Ishikawa (cell line): ENCODE measurements around the gene REN.

Experiments used
- CEBPB ChIP-seq: IDR thresholded peaks from 2 replicates; pipeline ENCODE4 v1.6.1; 2012
- CREB1 ChIP-seq: IDR thresholded peaks from 2 replicates; pipeline ENCODE4 v1.6.1; 2012; ENCODE audit warnings: low read depth
- EGR1 ChIP-seq: IDR thresholded peaks from 2 replicates; pipeline ENCODE4 v1.6.1; 2012
- EP300 ChIP-seq: IDR thresholded peaks from 2 replicates; pipeline ENCODE4 v1.6.1; 2012; ENCODE audit warnings: borderline replicate concordance
- FOXM1 ChIP-seq: IDR thresholded peaks from 2 replicates; pipeline ENCODE4 v1.6.1; 2012; ENCODE audit warnings: low read depth, borderline replicate concordance
- NFIC ChIP-seq: IDR thresholded peaks from 2 replicates; pipeline ENCODE4 v1.6.1; 2012
- RAD21 ChIP-seq: IDR thresholded peaks from 2 replicates; pipeline ENCODE4 v1.6.1; 2012; ENCODE audit warnings: low read depth
- TAF1 ChIP-seq: IDR thresholded peaks from 2 replicates; pipeline ENCODE4 v1.6.1; 2012; ENCODE audit warnings: low read depth, mild to moderate bottlenecking
- TCF12 ChIP-seq: IDR thresholded peaks from 2 replicates; pipeline ENCODE4 v1.6.1; 2012; ENCODE audit warnings: low read depth
- TEAD4 ChIP-seq: IDR thresholded peaks from 2 replicates; pipeline ENCODE4 v1.6.1; 2012
- YY1 ChIP-seq: IDR thresholded peaks from 2 replicates; pipeline ENCODE4 v1.6.1; 2012; ENCODE audit warnings: low read depth
- ZBTB7A ChIP-seq: IDR thresholded peaks from 2 replicates; pipeline ENCODE4 v1.6.1; 2012; ENCODE audit warnings: low read depth
- TF ChIP-seq, protein P1 (sequence below): IDR thresholded peaks from 2 replicates; pipeline ENCODE4 v1.6.1; 2012
- TF ChIP-seq, protein P2 (sequence below): IDR thresholded peaks from 2 replicates; pipeline ENCODE4 v1.6.1; 2012
- TF ChIP-seq, protein P3 (sequence below): IDR thresholded peaks from 2 replicates; pipeline ENCODE4 v1.6.1; 2012; ENCODE audit warnings: low read depth, mild to moderate bottlenecking

The REN gene

DNA sequence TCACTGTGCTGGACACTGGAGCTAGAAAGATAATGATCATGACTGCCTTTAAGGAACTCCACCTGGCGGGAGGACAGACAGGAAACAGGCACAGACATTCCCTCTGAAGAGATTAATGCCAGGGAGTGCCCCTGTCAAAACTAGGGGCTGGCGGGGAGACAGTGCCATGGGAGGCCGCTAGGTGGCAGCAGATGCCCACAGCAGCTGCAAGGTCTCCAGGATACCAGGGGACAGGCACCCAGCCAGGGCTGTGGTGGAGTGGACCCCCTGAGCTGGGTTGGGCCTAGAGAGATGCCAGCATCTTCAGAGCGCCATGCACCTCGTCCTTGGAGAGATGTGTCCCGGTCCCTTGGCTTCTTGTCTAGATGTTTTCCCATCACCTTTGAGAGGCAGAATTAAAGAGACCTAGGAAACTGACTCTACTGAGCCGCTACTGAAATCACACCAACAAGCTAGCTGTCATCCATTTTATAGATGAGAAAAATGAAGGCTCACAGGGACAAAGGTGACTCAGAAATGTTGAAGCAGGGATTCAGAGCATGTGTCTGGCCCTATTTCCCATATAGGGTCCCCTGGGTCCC lies 3.6 kb downstream of the REN start:
- TF ChIP-seq, protein P1, sequence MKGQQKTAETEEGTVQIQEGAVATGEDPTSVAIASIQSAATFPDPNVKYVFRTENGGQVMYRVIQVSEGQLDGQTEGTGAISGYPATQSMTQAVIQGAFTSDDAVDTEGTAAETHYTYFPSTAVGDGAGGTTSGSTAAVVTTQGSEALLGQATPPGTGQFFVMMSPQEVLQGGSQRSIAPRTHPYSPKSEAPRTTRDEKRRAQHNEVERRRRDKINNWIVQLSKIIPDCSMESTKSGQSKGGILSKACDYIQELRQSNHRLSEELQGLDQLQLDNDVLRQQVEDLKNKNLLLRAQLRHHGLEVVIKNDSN: no peak
- TF ChIP-seq RAD21 (peak; percentile 97), FOXM1 (no peak), ZBTB7A (0 out of 2 replicates have a peak, but pooled peaks have one; percentile 31)
- TF ChIP-seq, protein P2, sequence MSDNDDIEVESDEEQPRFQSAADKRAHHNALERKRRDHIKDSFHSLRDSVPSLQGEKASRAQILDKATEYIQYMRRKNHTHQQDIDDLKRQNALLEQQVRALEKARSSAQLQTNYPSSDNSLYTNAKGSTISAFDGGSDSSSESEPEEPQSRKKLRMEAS: no peak

DNA sequence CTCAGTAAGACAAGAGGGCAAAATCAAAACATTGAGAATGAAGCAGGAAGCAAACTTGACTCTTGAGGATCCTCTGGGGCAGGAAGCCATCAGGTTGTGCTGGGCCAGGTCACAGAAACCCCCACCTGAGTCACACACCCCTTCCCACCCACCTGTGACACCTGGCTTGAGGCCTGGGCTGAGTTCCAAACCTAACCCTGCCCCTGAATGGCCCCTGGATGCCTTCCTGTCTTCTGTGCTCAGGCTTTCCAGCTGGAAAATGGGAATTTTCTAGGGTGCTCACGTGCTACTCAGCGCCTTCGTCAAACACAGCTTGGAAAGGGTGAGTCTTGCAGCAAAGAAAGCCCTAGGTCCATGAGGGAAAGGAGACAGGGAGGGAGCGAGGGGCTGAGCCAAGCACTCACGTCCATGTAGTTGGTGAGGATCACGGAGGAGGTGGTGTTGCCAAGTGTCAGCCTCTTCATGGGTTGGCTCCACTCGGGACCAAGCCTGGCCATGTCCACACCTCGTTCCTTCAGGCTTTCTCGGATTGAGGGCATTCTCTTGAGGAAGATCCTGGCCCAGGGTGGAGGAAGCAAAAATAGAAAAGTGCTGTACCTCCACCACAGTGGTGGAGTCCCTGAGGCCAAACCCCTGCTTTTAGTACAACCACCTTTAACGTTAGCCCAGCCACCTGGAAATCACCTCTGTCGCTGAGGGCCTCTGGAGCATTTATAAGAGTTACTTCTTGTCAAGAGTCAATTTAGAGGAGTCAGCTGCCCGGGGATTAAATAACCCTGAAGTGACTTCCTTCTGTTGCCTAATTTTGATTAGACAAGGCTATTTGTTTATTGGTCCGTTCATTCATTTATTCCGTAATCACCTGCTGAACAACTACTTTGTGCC lies 4.3 kb downstream of the REN start:
- no peak for TF ChIP-seq CREB1
- no peak for TF ChIP-seq YY1
- no peak for TF ChIP-seq TCF12
- no peak for TF ChIP-seq FOXM1
- TF ChIP-seq, protein P2: no peak
- no peak for TF ChIP-seq NFIC
- no peak for TF ChIP-seq TAF1
- no peak for TF ChIP-seq EGR1
- no peak for TF ChIP-seq EP300
- TF ChIP-seq TEAD4: no peak
- TF ChIP-seq, protein P1: no peak
- TF ChIP-seq, protein P3, sequence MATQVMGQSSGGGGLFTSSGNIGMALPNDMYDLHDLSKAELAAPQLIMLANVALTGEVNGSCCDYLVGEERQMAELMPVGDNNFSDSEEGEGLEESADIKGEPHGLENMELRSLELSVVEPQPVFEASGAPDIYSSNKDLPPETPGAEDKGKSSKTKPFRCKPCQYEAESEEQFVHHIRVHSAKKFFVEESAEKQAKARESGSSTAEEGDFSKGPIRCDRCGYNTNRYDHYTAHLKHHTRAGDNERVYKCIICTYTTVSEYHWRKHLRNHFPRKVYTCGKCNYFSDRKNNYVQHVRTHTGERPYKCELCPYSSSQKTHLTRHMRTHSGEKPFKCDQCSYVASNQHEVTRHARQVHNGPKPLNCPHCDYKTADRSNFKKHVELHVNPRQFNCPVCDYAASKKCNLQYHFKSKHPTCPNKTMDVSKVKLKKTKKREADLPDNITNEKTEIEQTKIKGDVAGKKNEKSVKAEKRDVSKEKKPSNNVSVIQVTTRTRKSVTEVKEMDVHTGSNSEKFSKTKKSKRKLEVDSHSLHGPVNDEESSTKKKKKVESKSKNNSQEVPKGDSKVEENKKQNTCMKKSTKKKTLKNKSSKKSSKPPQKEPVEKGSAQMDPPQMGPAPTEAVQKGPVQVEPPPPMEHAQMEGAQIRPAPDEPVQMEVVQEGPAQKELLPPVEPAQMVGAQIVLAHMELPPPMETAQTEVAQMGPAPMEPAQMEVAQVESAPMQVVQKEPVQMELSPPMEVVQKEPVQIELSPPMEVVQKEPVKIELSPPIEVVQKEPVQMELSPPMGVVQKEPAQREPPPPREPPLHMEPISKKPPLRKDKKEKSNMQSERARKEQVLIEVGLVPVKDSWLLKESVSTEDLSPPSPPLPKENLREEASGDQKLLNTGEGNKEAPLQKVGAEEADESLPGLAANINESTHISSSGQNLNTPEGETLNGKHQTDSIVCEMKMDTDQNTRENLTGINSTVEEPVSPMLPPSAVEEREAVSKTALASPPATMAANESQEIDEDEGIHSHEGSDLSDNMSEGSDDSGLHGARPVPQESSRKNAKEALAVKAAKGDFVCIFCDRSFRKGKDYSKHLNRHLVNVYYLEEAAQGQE: no peak
- no peak for TF ChIP-seq ZBTB7A
- TF ChIP-seq RAD21: no peak
- no peak for TF ChIP-seq CEBPB

DNA sequence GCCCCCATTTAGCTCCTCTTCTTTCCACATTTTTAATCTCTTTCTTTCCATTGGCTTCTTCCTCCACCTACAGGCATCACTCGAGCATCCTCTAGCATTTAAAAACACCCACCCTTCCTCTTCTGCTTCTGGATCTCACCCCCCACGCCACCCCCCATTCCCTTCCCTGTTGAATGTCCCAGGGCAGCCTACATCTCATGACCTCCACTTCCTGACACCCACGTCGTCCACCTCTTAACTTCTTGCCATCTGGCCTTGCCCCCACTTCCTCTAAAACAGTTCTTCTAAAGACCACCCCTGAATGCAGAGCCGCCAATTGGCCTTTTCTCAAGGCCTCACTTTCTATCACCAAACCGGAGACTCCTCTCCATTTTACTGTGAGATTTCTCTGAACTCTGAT lies 8.2 kb downstream of the REN start:
- no peak for TF ChIP-seq EP300
- TF ChIP-seq NFIC: no peak
- no peak for TF ChIP-seq TEAD4
- TF ChIP-seq TAF1: no peak
- TF ChIP-seq YY1: no peak
- TF ChIP-seq, protein P3: no peak
- no peak for TF ChIP-seq ZBTB7A
- TF ChIP-seq CEBPB: no peak
- TF ChIP-seq CREB1: no peak
- TF ChIP-seq, protein P2: no peak

DNA sequence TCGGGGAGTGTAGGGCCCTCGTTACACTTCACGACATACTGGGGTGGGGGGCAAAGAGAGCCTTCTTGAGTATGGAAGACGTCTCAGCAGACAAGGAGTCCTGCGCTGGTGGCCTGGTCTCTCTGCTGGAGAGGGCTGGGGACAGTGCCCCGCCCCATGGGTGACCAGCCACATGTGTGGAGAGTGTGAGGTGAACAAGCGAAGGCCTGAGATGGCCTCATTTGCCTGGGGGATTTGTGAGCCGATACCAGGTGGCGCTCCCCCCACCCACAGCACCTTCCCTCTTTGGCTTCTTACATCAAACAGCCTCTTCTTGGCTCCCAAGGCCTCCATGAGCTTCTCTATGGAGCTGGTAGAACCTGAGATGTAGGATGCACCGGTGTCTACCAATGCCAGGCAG lies 10.3 kb downstream of the REN start:
- TF ChIP-seq, protein P1: no peak
- TF ChIP-seq EGR1 (no peak), FOXM1 (no peak), YY1 (no peak), NFIC (no peak), RAD21 (no peak), CREB1 (no peak), TCF12 (no peak), CEBPB (no peak), TEAD4 (no peak), EP300 (no peak), ZBTB7A (no peak), TAF1 (no peak)
- TF ChIP-seq, protein P2: no peak
- TF ChIP-seq, protein P3: no peak
